HepG2 (cell line): Measurements from ENCODE around the gene GPR107. TPM values are rescaled to one million over a fixed set of nuclear protein-coding genes. Genes with fewer than 3 reads are reported as not detected.

Source experiments
- ARID5B ChIP-seq: IDR thresholded peaks from 2 replicates; pipeline ENCODE4 v1.4.0; 2020; ENCODE audit warnings: mild to moderate bottlenecking, missing genetic modification reagents
- EHMT2 ChIP-seq: fragments of 200-600 bp; sonication (generic); IDR thresholded peaks from 2 replicates; pipeline ENCODE4 v1.7.0; 2017; ENCODE audit warnings: antibody characterized with exemption, low read depth, low read length, borderline replicate concordance
- ETS1 ChIP-seq: sonication (generic); formaldehyde crosslinking; IDR thresholded peaks from 2 replicates; pipeline ENCODE4 v1.4.0; 2020; ENCODE audit warnings: missing genetic modification reagents
- FOSL1 ChIP-seq: sonication (generic); formaldehyde crosslinking; IDR thresholded peaks from 2 replicates; pipeline ENCODE4 v1.9.0; 2021; ENCODE audit warnings: missing genetic modification reagents, borderline replicate concordance
- HOXD1 ChIP-seq: sonication (generic); formaldehyde crosslinking; IDR thresholded peaks from 2 replicates; pipeline ENCODE4 v1.5.0; 2020; ENCODE audit warnings: missing genetic modification reagents
- LBX2 ChIP-seq: sonication (generic); formaldehyde crosslinking; IDR thresholded peaks from 2 replicates; pipeline ENCODE4 v1.5.0; 2020; ENCODE audit warnings: missing genetic modification reagents, mild to moderate bottlenecking, borderline replicate concordance
- NFKB2 ChIP-seq: sonication (generic); formaldehyde crosslinking; IDR thresholded peaks from 2 replicates; pipeline ENCODE4 v1.4.0; 2020; ENCODE audit warnings: missing genetic modification reagents, borderline replicate concordance
- SIN3A ChIP-seq: IDR thresholded peaks from 2 replicates; pipeline ENCODE4 v1.6.1; 2011; ENCODE audit warnings: low read depth, mild to moderate bottlenecking, control low read depth, low read length, borderline replicate concordance
- SNAI1 ChIP-seq: sonication (generic); formaldehyde crosslinking; IDR thresholded peaks from 2 replicates; pipeline ENCODE4 v1.5.0; 2020; ENCODE audit warnings: mild to moderate bottlenecking, missing genetic modification reagents, borderline replicate concordance
- TSC22D2 ChIP-seq: sonication (generic); formaldehyde crosslinking; IDR thresholded peaks from 2 replicates; pipeline ENCODE4 v1.5.1; 2020; ENCODE audit warnings: missing genetic modification reagents, mild to moderate bottlenecking, borderline replicate concordance
- ZBTB10 ChIP-seq: sonication (generic); formaldehyde crosslinking; IDR thresholded peaks from 2 replicates; pipeline ENCODE4 v1.4.0; 2020; ENCODE audit warnings: missing genetic modification reagents, borderline replicate concordance
- ZNF230 ChIP-seq: sonication (generic); formaldehyde crosslinking; IDR thresholded peaks from 2 replicates; pipeline ENCODE4 v1.4.0; 2020; ENCODE audit warnings: mild to moderate bottlenecking, missing genetic modification reagents
- ZNF260 ChIP-seq: sonication (generic); formaldehyde crosslinking; IDR thresholded peaks from 2 replicates; pipeline ENCODE4 v1.4.0; 2020; ENCODE audit warnings: missing genetic modification reagents, low read depth, mild to moderate bottlenecking, borderline replicate concordance
- ZNF747 ChIP-seq: sonication (generic); formaldehyde crosslinking; IDR thresholded peaks from 2 replicates; pipeline ENCODE4 v1.8.1; 2023; ENCODE audit warnings: missing genetic modification reagents, mild to moderate bottlenecking, borderline replicate concordance
- polyA plus RNA-seq, 8 experiments: library from polyadenylated mRNA; depleted of rRNA in 3 of 8; stranded (reverse) in 7 of 8; unstranded in 1 of 8; fragments of >200 nt; fragmentation: Illumina TruSeq in 4 of 8; extraction: Trizol in 4 of 8; gene quantifications; 2 replicates each; pipeline versions ENCODE4 v1.2.1 to v1.2.3, GENCODE V29; 2011 to 2016; ENCODE audit warnings: low read depth in 4 of 8, missing spikeins in 1 of 8, mixed read lengths in 1 of 8; ENCODE audit not compliant: insufficient read depth in 1 of 8
- total RNA-seq, 5 experiments: library from RNA; depleted of rRNA; stranded (reverse); fragments of >200 nt; fragmentation: Illumina TruSeq; extraction: Trizol; gene quantifications; 2 replicates each; pipeline ENCODE4 v1.2.3, GENCODE V29; 2016; ENCODE audit warnings: low read depth in 1 of 5
- TF ChIP-seq, protein P1 (sequence below): sonication (generic); formaldehyde crosslinking; IDR thresholded peaks from 2 replicates; pipeline ENCODE4 v1.5.1; 2020; ENCODE audit warnings: mild to moderate bottlenecking, missing genetic modification reagents, moderate library complexity

GPR107 gene
- total and polyA plus RNA-seq, 2 of the 13 experiments (the other 11 are each of a cell fraction or from before 2014, with no cell fraction given) = 22.5 to 24.4 TPM

DNA sequence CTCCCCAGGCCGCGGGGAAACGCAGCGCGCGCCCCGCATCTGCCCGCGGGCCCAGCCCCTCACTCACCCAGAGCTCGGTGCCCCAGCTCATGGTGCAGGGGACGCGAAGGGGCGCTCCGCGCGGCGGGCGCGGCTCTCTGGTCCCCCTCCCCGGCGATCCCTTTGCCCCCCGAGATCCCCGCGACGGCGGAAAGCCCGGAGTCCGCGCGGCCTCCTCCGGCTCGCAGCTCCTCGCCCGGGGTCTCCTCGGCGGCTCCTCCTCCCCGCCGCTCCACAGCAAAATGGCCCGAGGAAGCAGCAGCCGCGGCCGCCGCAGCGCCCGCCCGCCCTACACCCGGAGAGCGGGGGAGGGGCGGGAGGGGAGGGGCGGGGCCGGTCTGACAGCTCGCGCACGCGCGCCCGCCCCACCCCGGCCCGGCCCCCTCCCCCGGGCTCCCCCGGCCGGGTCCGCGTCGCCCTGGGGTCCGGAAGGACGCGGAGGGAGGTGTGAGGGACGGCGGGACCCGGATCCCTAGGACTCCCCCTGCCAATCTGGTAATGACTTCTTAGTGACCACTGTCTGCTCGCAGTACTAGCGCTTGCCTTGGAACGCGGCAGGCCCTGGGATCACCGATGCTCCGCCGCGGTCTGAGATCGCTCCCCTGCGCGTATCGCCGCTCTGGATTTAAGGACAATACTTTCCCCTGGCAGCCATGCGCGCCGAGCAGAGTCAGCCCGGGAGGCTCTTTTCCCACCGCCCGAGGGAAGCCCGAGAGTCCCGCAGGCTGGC, 10.6 kb upstream of the GPR107 start, which contains the start of gene FNBP1 (continued):
- TF ChIP-seq ZNF260 (CRISPR knock-in tag) = no peak
- TF ChIP-seq ZBTB10 (CRISPR knock-in tag) = no peak
- TF ChIP-seq SIN3A = peak; percentile 79; the same call in 1 of the 2 replicates
- no peak for TF ChIP-seq ARID5B (CRISPR knock-in tag)
- peak; percentile 0; the same call in 1 of the 2 replicates for TF ChIP-seq NFKB2 (CRISPR knock-in tag)
- TF ChIP-seq ETS1 = 0 out of 2 replicates have a peak, but pooled peaks have one; percentile 74
- no peak; the same call in 1 of the 2 replicates for TF ChIP-seq TSC22D2
- TF ChIP-seq LBX2 (CRISPR knock-in tag) = 0 out of 2 replicates have a peak, but pooled peaks have one; percentile 19
- peak; percentile 69; the same call in 1 of the 2 replicates for TF ChIP-seq ZNF747 (CRISPR knock-in tag)
- TF ChIP-seq FOSL1 = no peak; the same call in 1 of the 2 replicates
- 0 out of 2 replicates have a peak, but pooled peaks have one; percentile 58 for TF ChIP-seq SNAI1 (CRISPR knock-in tag)
- TF ChIP-seq HOXD1 (CRISPR knock-in tag) = no peak
- TF ChIP-seq ZNF230 = 0 out of 2 replicates have a peak, but pooled peaks have one; percentile 46
- no peak for TF ChIP-seq EHMT2
- TF ChIP-seq, protein P1, sequence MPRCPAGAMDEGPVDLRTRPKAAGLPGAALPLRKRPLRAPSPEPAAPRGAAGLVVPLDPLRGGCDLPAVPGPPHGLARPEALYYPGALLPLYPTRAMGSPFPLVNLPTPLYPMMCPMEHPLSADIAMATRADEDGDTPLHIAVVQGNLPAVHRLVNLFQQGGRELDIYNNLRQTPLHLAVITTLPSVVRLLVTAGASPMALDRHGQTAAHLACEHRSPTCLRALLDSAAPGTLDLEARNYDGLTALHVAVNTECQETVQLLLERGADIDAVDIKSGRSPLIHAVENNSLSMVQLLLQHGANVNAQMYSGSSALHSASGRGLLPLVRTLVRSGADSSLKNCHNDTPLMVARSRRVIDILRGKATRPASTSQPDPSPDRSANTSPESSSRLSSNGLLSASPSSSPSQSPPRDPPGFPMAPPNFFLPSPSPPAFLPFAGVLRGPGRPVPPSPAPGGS (CRISPR knock-in tag) = no peak
